Measurements from ENCODE around the gene EPS8L3. TPM values are rescaled to one million over a fixed set of nuclear protein-coding genes. Genes with fewer than 3 reads are reported as not detected.
"Not testable (repeated sequence)": the region's sequence is repeated elsewhere in the genome, so short reads cannot be mapped to it uniquely, and the experiment has no call there.

EPS8L3 gene
- total RNA-seq, 5 donors from 2014 or later (not counting 1 experiment from before 2014, with no cell fraction given), result 0.47 to 0.49 TPM; not detected in 3

GRCh38 chr1:109802136-109802900 is 38.6 kb upstream of the EPS8L3 start:
- H3K27me3 Mint-ChIP-seq, result no peaks in the 10 kb centered on the region
- H3K27me3 ChIP-seq (replicated peaks in 1 of 2; ENCODE audit: control insufficient read depth in 2 of 2, extremely low read depth in 1 of 2, insufficient read depth in 2 of 2, low read length in 1 of 2), result no peaks in the 10 kb centered on the region
- H3K27ac Mint-ChIP-seq, result peak overlapping the region; percentile 95 to 97
- H3K27ac ChIP-seq (ENCODE audit: low read length), result peak overlapping the region; percentile 75
- WGBS (ENCODE audit: insufficient coverage), result 9% methylated on average over 13 of the region's 17 CpGs
- H3K4me1 Mint-ChIP-seq, result peaks cover 79 to 91% (median 87%) of the 10 kb centered on the region in 3 donors
- H3K36me3 ChIP-seq (ENCODE audit: control insufficient read depth in 2 of 2, extremely low read depth in 1 of 2, insufficient read depth in 1 of 2, low read length in 1 of 2), result no peaks in the 10 kb centered on the region
- peak overlapping the region; percentile 61 to 65 (median 65) for H3K4me3 Mint-ChIP-seq
- POLR2A ChIA-PET, result interaction anchor here in 1 of 2 donors (0.5 kb wide), 1 partner anchor 9 kb away, joined by 13 read pairs; no protein-coding TSS in a partner anchor
- H3K9me3 ChIP-seq, result no peaks in the 10 kb centered on the region
- H3K4me3 ChIP-seq (ENCODE audit: control insufficient read depth in 1 of 2, extremely low read depth in 1 of 2, low read length in 1 of 2), result peak overlapping the region; percentile 10 to 56
- peaks cover 34 to 75% of the 10 kb centered on the region in 2 experiments for H3K4me1 ChIP-seq (ENCODE audit: control insufficient read depth in 1 of 2, extremely low read depth in 1 of 2, insufficient read depth in 2 of 2, low read length in 2 of 2)
- ATAC-seq (replicated peaks in 1 of 4), result peak; percentile 80 to 88 (median 86)
- H3K36me3 Mint-ChIP-seq, result no peaks in the 10 kb centered on the region
- peak; percentile 16 to 79 (median 49) for DNase-seq
- no peaks in the 10 kb centered on the region for H3K9me3 Mint-ChIP-seq
- CTCF ChIA-PET, result interaction anchor here (1.3 to 2.4 kb wide), 4 partner anchors 11 to 182 kb away, joined by 4 to 15 read pairs (median 12); partner anchors contain the start of gene AHCYL1 (in 1 of the 2)

- Histone ChIP-seq H3K27me3 (replicated peaks in 1 of 2; ENCODE audit: control insufficient read depth in 2 of 2, extremely low read depth in 1 of 2, insufficient read depth in 2 of 2, low read length in 1 of 2) (no peaks in the 10 kb centered on the region), H3K4me3 (ENCODE audit: control insufficient read depth in 1 of 2, extremely low read depth in 1 of 2, low read length in 1 of 2) (peak overlapping the region in 1 of 2 donors; percentile 56), H3K9me3 (no peaks in the 10 kb centered on the region), H3K36me3 (ENCODE audit: control insufficient read depth in 2 of 2, extremely low read depth in 1 of 2, insufficient read depth in 1 of 2, low read length in 1 of 2) (no peaks in the 10 kb centered on the region), H3K27ac (ENCODE audit: low read length) (peak overlapping the region; percentile 75), H3K4me1 (ENCODE audit: control insufficient read depth in 1 of 2, extremely low read depth in 1 of 2, insufficient read depth in 2 of 2, low read length in 2 of 2) (peaks cover 34 to 75% of the 10 kb centered on the region in 2 experiments)
- peak in 2 of 4 experiments; percentile 3 to 4 for ATAC-seq (replicated peaks in 1 of 4)
- H3K4me3 Mint-ChIP-seq, result peak overlapping the region; percentile 61 to 65 (median 65)
- peak overlapping the region; percentile 95 to 97 for H3K27ac Mint-ChIP-seq
- 0% methylated on average over 3 of the region's 3 CpGs for whole genome bisulfite sequencing (ENCODE audit: insufficient coverage)
- no peaks in the 10 kb centered on the region for H3K36me3 Mint-ChIP-seq
- no peaks in the 10 kb centered on the region for H3K9me3 Mint-ChIP-seq
- ChIA-PET CTCF (interaction anchor here (0.5 to 2.4 kb wide), 6 partner anchors 10 to 765 kb away, joined by 3 to 15 read pairs (median 8); partner anchors contain the start of gene AHCYL1 (in 1 of the 2)), POLR2A (no interaction called here)
- no peak for DNase-seq
- H3K27me3 Mint-ChIP-seq, result no peaks in the 10 kb centered on the region
- H3K4me1 Mint-ChIP-seq, result peaks cover 79 to 91% (median 87%) of the 10 kb centered on the region in 3 donors
Measured at GRCh38 chr1:109801791-109802135, 38.0 kb upstream of the EPS8L3 start.

GRCh38 chr1:109800291-109800690 is 36.6 kb upstream of the EPS8L3 start:
- CTCF ChIA-PET, result interaction anchor here in 1 of 2 donors (0.7 to 2.4 kb wide), 3 partner anchors 9 to 1918 kb away, joined by 3 to 13 read pairs (median 7); no protein-coding TSS in a partner anchor
- Histone ChIP-seq H3K9me3 (no peaks in the 10 kb centered on the region), H3K27me3 (replicated peaks in 1 of 2; ENCODE audit: control insufficient read depth in 2 of 2, extremely low read depth in 1 of 2, insufficient read depth in 2 of 2, low read length in 1 of 2) (no peaks in the 10 kb centered on the region), H3K36me3 (ENCODE audit: control insufficient read depth in 2 of 2, extremely low read depth in 1 of 2, insufficient read depth in 1 of 2, low read length in 1 of 2) (no peaks in the 10 kb centered on the region), H3K4me1 (ENCODE audit: control insufficient read depth in 1 of 2, extremely low read depth in 1 of 2, insufficient read depth in 2 of 2, low read length in 2 of 2) (peaks cover 31 to 71% of the 10 kb centered on the region in 2 experiments), H3K27ac (ENCODE audit: low read length) (no peak overlapping the region), H3K4me3 (ENCODE audit: control insufficient read depth in 1 of 2, extremely low read depth in 1 of 2, low read length in 1 of 2) (no peak overlapping the region)
- Mint-ChIP-seq H3K36me3 (no peaks in the 10 kb centered on the region), H3K27me3 (no peaks in the 10 kb centered on the region), H3K27ac (peak overlapping the region; percentile 53 to 72), H3K9me3 (no peaks in the 10 kb centered on the region), H3K4me3 (peak overlapping the region in 1 of 3 donors; percentile 50), H3K4me1 (peaks cover 76 to 84% (median 82%) of the 10 kb centered on the region in 3 donors)
- ATAC-seq (replicated peaks in 1 of 4) (no peak), DNase-seq (no peak)
- POLR2A ChIA-PET, result interaction anchor here in 1 of 2 donors (0.6 kb wide), 1 partner anchor 178 kb away, joined by 4 read pairs; no protein-coding TSS in a partner anchor

GRCh38 chr1:109799445-109799844 is 35.7 kb upstream of the EPS8L3 start:
- no peaks in the 10 kb centered on the region for H3K9me3 Mint-ChIP-seq
- no peaks in the 10 kb centered on the region for H3K36me3 Mint-ChIP-seq
- DNase-seq, result no peak
- no peak overlapping the region for H3K27ac Mint-ChIP-seq
- peaks cover 30 to 71% of the 10 kb centered on the region in 2 experiments for H3K4me1 ChIP-seq (ENCODE audit: control insufficient read depth in 1 of 2, extremely low read depth in 1 of 2, insufficient read depth in 2 of 2, low read length in 2 of 2)
- peaks cover 76 to 84% (median 82%) of the 10 kb centered on the region in 3 donors for H3K4me1 Mint-ChIP-seq
- H3K4me3 Mint-ChIP-seq, result no peak overlapping the region
- H3K27me3 ChIP-seq (replicated peaks in 1 of 2; ENCODE audit: control insufficient read depth in 2 of 2, extremely low read depth in 1 of 2, insufficient read depth in 2 of 2, low read length in 1 of 2), result no peaks in the 10 kb centered on the region
- H3K27me3 Mint-ChIP-seq, result no peaks in the 10 kb centered on the region
- no CpG with 5 or more reads among the region's 1 CpG for WGBS (ENCODE audit: insufficient coverage)
- H3K36me3 ChIP-seq (ENCODE audit: control insufficient read depth in 2 of 2, extremely low read depth in 1 of 2, insufficient read depth in 1 of 2, low read length in 1 of 2), result no peaks in the 10 kb centered on the region
- H3K9me3 ChIP-seq, result no peaks in the 10 kb centered on the region
- no peak overlapping the region for H3K27ac ChIP-seq (ENCODE audit: low read length)
- ATAC-seq (replicated peaks in 1 of 4), result no peak
- POLR2A ChIA-PET, result no interaction called here
- no peak overlapping the region for H3K4me3 ChIP-seq (ENCODE audit: control insufficient read depth in 1 of 2, extremely low read depth in 1 of 2, low read length in 1 of 2)
- CTCF ChIA-PET, result interaction anchor here in 1 of 2 donors (0.7 kb wide), 1 partner anchor 1917 kb away, joined by 7 read pairs; no protein-coding TSS in a partner anchor

- H3K27me3 Mint-ChIP-seq; H3K9me3 ChIP-seq; H3K27me3 ChIP-seq (replicated peaks in 1 of 2; ENCODE audit: control insufficient read depth in 2 of 2, extremely low read depth in 1 of 2, insufficient read depth in 2 of 2, low read length in 1 of 2); H3K27ac ChIP-seq (ENCODE audit: low read length); H3K36me3 ChIP-seq (ENCODE audit: control insufficient read depth in 2 of 2, extremely low read depth in 1 of 2, insufficient read depth in 1 of 2, low read length in 1 of 2); H3K9me3 Mint-ChIP-seq; ATAC-seq (replicated peaks in 1 of 4); DNase-seq; H3K36me3 Mint-ChIP-seq; H3K4me3 ChIP-seq (ENCODE audit: control insufficient read depth in 1 of 2, extremely low read depth in 1 of 2, low read length in 1 of 2); POLR2A ChIA-PET: not testable (repeated sequence)
- peaks cover 19 to 69% of the 10 kb centered on the region in 2 experiments for H3K4me1 ChIP-seq (ENCODE audit: control insufficient read depth in 1 of 2, extremely low read depth in 1 of 2, insufficient read depth in 2 of 2, low read length in 2 of 2)
- 100% methylated on average over 4 of the region's 5 CpGs for WGBS (ENCODE audit: insufficient coverage)
- peak overlapping the region in 1 of 3 donors; percentile 7 for H3K4me3 Mint-ChIP-seq
- H3K27ac Mint-ChIP-seq, result peak overlapping the region; percentile 33 to 83
- CTCF ChIA-PET, result interaction anchor here (0.6 to 1.5 kb wide), 2 partner anchors 21 to 187 kb away, joined by 3 to 4 read pairs; no protein-coding TSS in a partner anchor
- peaks cover 72 to 83% (median 77%) of the 10 kb centered on the region in 3 donors for H3K4me1 Mint-ChIP-seq
Measured at GRCh38 chr1:109797303-109797595, 33.5 kb upstream of the EPS8L3 start.

- no peaks in the 10 kb centered on the region for H3K27me3 Mint-ChIP-seq
- H3K36me3 Mint-ChIP-seq, result no peaks in the 10 kb centered on the region
- Histone ChIP-seq H3K27ac (ENCODE audit: low read length) (no peak overlapping the region), H3K4me1 (ENCODE audit: control insufficient read depth in 1 of 2, extremely low read depth in 1 of 2, insufficient read depth in 2 of 2, low read length in 2 of 2) (peaks cover 14 to 69% of the 10 kb centered on the region in 2 experiments), H3K27me3 (replicated peaks in 1 of 2; ENCODE audit: control insufficient read depth in 2 of 2, extremely low read depth in 1 of 2, insufficient read depth in 2 of 2, low read length in 1 of 2) (no peaks in the 10 kb centered on the region), H3K36me3 (ENCODE audit: control insufficient read depth in 2 of 2, extremely low read depth in 1 of 2, insufficient read depth in 1 of 2, low read length in 1 of 2) (no peaks in the 10 kb centered on the region), H3K4me3 (ENCODE audit: control insufficient read depth in 1 of 2, extremely low read depth in 1 of 2, low read length in 1 of 2) (no peak overlapping the region), H3K9me3 (no peaks in the 10 kb centered on the region)
- WGBS (ENCODE audit: insufficient coverage), result 84% methylated on average over 5 of the region's 7 CpGs
- DNase-seq, result no peak
- H3K9me3 Mint-ChIP-seq, result no peaks in the 10 kb centered on the region
- peak overlapping the region; percentile 33 to 83 for H3K27ac Mint-ChIP-seq
- H3K4me1 Mint-ChIP-seq, result peaks cover 71 to 83% (median 72%) of the 10 kb centered on the region in 3 donors
- POLR2A ChIA-PET, result no interaction called here
- CTCF ChIA-PET, result interaction anchor here (0.6 to 1.5 kb wide), 5 partner anchors 20 to 680 kb away, joined by 3 to 4 read pairs (median 4); partner anchors contain the start of gene AHCYL1 (in 1 of the 2)
- H3K4me3 Mint-ChIP-seq, result peak overlapping the region in 1 of 3 donors; percentile 7
- no peak for ATAC-seq (replicated peaks in 1 of 4)
Measured at GRCh38 chr1:109796484-109797302, 33.0 kb upstream of the EPS8L3 start.
